Parathyroid adenoma (tissue), 2 donors: ENCODE data around the gene DNAJC1.

Source experiments
- H2AFZ ChIP-seq: fragments of 300-600 bp; sonication (generic); one replicate; pipeline ENCODE4 v1.7.0; 2017; ENCODE audit warnings: antibody characterized with exemption, mild to moderate bottlenecking
- H3K27ac ChIP-seq: fragments of 300-600 bp; sonication (generic); one replicate; pipeline ENCODE4 v1.7.0; 2017
- H3K27me3 ChIP-seq: fragments of 300-600 bp; sonication (generic); one replicate; pipeline ENCODE4 v1.7.0; 2017; ENCODE audit warnings: low read length; ENCODE audit not compliant: control insufficient read depth, insufficient read depth
- H3K36me3 ChIP-seq: fragments of 300-600 bp; sonication (generic); one replicate; pipeline ENCODE4 v1.7.0; 2017; ENCODE audit warnings: low read length; ENCODE audit not compliant: control insufficient read depth, insufficient read depth
- H3K4me1 ChIP-seq: fragments of 300-600 bp; sonication (generic); one replicate; pipeline ENCODE4 v1.7.0; 2017; ENCODE audit warnings: control low read depth
- H3K4me2 ChIP-seq: fragments of 300-600 bp; sonication (generic); one replicate; pipeline ENCODE4 v1.7.0; 2017; ENCODE audit warnings: low read length
- H3K4me3 ChIP-seq: fragments of 300-600 bp; sonication (generic); one replicate; pipeline ENCODE4 v1.7.0; 2017; ENCODE audit warnings: low read depth, low read length
- H3K79me2 ChIP-seq: fragments of 300-600 bp; sonication (generic); one replicate; pipeline ENCODE4 v1.7.0; 2017; ENCODE audit warnings: control low read depth
- H3K9ac ChIP-seq: fragments of 300-600 bp; sonication (generic); one replicate; pipeline ENCODE4 v1.7.0; 2017; ENCODE audit warnings: mild to moderate bottlenecking
- H3K9me3 ChIP-seq: fragments of 300-600 bp; sonication (generic); one replicate; pipeline ENCODE4 v1.7.0; 2017; ENCODE audit warnings: low read length; ENCODE audit not compliant: control insufficient read depth
- TF ChIP-seq, protein P1 (sequence below): fragments of 300-600 bp; sonication (generic); IDR thresholded peaks from one replicate; pipeline ENCODE4 v1.7.0; 2017; ENCODE audit warnings: antibody characterized with exemption, mild to moderate bottlenecking
- donor health status: primary hyperparathyroidism.

The DNAJC1 gene

DNA sequence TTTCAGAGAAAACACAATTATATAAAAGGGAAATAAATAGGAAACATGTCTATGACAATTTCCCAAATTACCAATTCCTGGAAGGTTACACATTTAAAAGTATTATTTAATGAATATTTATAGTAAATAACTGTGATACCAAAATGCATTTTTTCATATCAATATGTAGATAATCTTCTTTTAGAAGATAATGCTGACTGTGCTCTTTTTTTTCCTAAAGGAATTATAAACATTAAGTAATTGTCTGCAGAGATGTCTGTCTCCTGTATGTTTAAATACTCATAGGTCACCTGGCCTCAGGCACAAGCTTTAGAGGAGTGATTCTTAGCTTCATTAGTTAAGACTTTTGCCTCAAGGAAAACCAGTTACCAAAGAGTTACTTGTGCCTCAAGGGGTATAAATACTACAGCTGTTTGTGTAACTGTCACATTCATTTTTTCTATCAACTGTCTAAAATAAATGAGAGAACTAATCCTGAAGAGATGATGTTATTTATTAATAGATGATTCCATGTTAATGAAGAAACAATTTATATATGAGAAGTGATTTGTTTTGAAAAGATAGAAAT, 77.1 kb downstream of the DNAJC1 start:
- Histone ChIP-seq H2AFZ (no peak overlapping the region), H3K9me3 (no peaks in the 10 kb centered on the region), H3K79me2 (peaks cover 7% of the 10 kb centered on the region), H3K4me1 (peaks cover 4% of the 10 kb centered on the region), H3K27me3 (no peaks in the 10 kb centered on the region), H3K27ac (no peak overlapping the region), H3K9ac (no peak overlapping the region), H3K4me3 (no peak overlapping the region), H3K36me3 (no peaks in the 10 kb centered on the region), H3K4me2 (no peak overlapping the region)
- TF ChIP-seq, protein P1, sequence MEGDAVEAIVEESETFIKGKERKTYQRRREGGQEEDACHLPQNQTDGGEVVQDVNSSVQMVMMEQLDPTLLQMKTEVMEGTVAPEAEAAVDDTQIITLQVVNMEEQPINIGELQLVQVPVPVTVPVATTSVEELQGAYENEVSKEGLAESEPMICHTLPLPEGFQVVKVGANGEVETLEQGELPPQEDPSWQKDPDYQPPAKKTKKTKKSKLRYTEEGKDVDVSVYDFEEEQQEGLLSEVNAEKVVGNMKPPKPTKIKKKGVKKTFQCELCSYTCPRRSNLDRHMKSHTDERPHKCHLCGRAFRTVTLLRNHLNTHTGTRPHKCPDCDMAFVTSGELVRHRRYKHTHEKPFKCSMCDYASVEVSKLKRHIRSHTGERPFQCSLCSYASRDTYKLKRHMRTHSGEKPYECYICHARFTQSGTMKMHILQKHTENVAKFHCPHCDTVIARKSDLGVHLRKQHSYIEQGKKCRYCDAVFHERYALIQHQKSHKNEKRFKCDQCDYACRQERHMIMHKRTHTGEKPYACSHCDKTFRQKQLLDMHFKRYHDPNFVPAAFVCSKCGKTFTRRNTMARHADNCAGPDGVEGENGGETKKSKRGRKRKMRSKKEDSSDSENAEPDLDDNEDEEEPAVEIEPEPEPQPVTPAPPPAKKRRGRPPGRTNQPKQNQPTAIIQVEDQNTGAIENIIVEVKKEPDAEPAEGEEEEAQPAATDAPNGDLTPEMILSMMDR, result no peak

DNA sequence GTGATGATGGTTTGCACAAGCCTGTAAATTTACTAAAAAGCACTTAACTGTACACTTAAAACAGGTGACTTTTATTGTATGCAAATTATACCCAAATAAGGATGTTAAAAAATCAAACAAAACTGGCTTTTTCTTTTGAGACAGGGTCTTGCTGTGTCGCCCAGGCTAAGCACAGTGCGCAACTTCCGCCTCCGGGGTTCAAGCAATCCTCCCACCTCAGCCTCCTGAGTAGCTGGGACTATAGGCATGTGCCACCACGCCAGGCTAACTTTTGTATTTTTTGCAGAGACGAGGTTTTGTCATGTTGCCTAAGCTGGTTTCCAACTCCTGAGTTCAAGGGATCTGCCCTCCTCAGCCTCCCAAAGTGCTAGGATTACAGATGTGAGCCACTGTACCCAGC, 77.7 kb downstream of the DNAJC1 start:
- Histone ChIP-seq H3K9ac (no peak overlapping the region), H3K27me3 (no peaks in the 10 kb centered on the region), H3K4me2 (no peak overlapping the region), H3K27ac (no peak overlapping the region), H3K79me2 (peaks cover 3% of the 10 kb centered on the region), H3K36me3 (no peaks in the 10 kb centered on the region), H2AFZ (no peak overlapping the region), H3K4me1 (no peaks in the 10 kb centered on the region), H3K9me3 (no peaks in the 10 kb centered on the region), H3K4me3 (no peak overlapping the region)
- TF ChIP-seq, protein P1, result no peak

DNA sequence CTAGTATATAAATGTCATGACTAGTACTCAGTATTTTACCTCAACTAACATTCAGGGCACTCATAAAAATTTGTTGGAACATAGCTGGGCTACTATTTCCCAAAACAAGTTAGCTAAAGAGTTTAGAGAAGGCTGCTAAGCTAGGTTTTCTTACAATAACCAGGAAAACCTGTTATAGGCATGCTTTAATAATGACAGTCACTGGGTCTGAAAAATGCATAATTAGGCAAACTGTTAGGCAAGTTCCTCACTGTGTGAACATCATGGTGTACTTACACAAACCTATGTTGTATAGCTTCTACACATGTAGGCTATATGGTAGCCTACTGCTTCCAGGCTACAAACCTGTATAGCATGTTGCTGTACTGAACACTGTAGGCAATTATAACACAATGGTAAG, 79.0 kb downstream of the DNAJC1 start:
- no peaks in the 10 kb centered on the region for H3K9me3 ChIP-seq
- no peak overlapping the region for H3K4me3 ChIP-seq
- no peaks in the 10 kb centered on the region for H3K4me1 ChIP-seq
- no peaks in the 10 kb centered on the region for H3K27me3 ChIP-seq
- H3K9ac ChIP-seq, result no peak overlapping the region
- peaks cover 3% of the 10 kb centered on the region for H3K79me2 ChIP-seq
- no peak overlapping the region for H3K4me2 ChIP-seq
- H3K27ac ChIP-seq, result no peak overlapping the region
- H2AFZ ChIP-seq, result no peak overlapping the region
- TF ChIP-seq, protein P1, result no peak
- H3K36me3 ChIP-seq, result no peaks in the 10 kb centered on the region

DNA sequence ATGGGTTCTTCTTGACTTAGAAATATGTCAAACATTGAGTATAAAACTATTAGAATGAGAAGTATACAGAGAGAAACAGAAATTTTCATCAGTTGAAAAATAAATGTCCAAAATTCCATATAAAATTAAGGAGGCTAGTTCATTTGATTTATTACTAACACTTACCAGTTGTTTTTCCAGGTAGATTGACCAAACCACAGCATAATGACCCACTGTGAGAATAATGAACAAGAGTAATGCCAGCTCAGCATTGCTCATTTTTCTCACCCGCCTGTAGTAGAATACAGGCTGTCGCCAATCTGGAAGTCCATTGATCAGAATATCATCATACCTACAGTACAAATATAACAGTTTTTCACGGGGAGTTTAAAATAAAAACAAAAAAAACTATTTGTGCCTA, 82.9 kb downstream of the DNAJC1 start:
- no peaks in the 10 kb centered on the region for H3K27me3 ChIP-seq
- H3K9ac ChIP-seq, result no peak overlapping the region
- H3K4me2 ChIP-seq, result no peak overlapping the region
- H2AFZ ChIP-seq, result no peak overlapping the region
- H3K9me3 ChIP-seq, result no peaks in the 10 kb centered on the region
- no peak overlapping the region for H3K4me3 ChIP-seq
- H3K36me3 ChIP-seq, result no peaks in the 10 kb centered on the region
- no peak overlapping the region for H3K27ac ChIP-seq
- TF ChIP-seq, protein P1, result no peak
- H3K79me2 ChIP-seq, result no peaks in the 10 kb centered on the region
- no peaks in the 10 kb centered on the region for H3K4me1 ChIP-seq

DNA sequence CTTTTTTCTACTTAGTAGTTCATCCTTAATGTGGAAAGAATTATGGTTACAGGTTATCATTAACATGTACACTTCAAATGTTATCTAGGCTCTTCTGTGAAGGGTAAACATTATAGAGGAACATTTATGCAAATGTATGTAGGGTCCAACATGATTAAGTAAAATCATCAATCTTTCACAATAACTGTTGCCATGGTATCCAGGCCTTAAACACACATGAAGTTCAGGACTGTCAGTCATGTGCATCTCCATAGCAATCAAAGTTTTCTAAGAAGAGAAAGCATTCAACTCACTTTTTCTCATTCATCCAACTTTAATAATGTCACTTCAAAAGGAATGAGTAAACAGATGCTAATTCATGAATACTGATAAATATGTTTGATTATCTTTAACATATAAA, 83.6 kb downstream of the DNAJC1 start:
- no peaks in the 10 kb centered on the region for H3K79me2 ChIP-seq
- H3K4me3 ChIP-seq, result no peak overlapping the region
- H2AFZ ChIP-seq, result no peak overlapping the region
- no peaks in the 10 kb centered on the region for H3K36me3 ChIP-seq
- H3K9me3 ChIP-seq, result no peaks in the 10 kb centered on the region
- TF ChIP-seq, protein P1, result no peak
- no peaks in the 10 kb centered on the region for H3K4me1 ChIP-seq
- no peak overlapping the region for H3K9ac ChIP-seq
- H3K4me2 ChIP-seq, result no peak overlapping the region
- H3K27me3 ChIP-seq, result no peaks in the 10 kb centered on the region
- no peak overlapping the region for H3K27ac ChIP-seq
